Bronchial epithelial cell (primary cell): ENCODE measurements around the gene UXS1. TPM values are rescaled to one million over a fixed set of nuclear protein-coding genes. Genes with fewer than 3 reads are reported as not detected.
A peak's percentile ranks its signal among the peaks of the same experiment; 100 is the strongest.

ENCODE experiments used
- DNase-seq: peaks from one replicate; pipeline ENCODE4 v3.0.0-alpha.2; 2010; ENCODE audit warnings: low read depth
- FAIRE-seq: peaks from 2 replicates; lab custom pipeline; 2011; peaks lifted over from hg19 to GRCh38; lab: Jason Lieb, UNC
- H3K27me3 ChIP-seq: 2 replicates; pipeline ENCODE4 v1.5.1; 2011; ENCODE audit warnings: low read length; ENCODE audit not compliant: control insufficient read depth, insufficient read depth
- H3K36me3 ChIP-seq: 2 replicates; pipeline ENCODE4 v1.5.1; 2011; ENCODE audit warnings: low read length; ENCODE audit not compliant: control insufficient read depth, insufficient read depth
- H3K4me3 ChIP-seq: 2 replicates; pipeline ENCODE4 v1.5.1; 2011; ENCODE audit warnings: mild to moderate bottlenecking, low read depth, low read length, control low read depth
- CTCF ChIP-seq: IDR thresholded peaks from 2 replicates; pipeline ENCODE4 v1.5.1; 2011; ENCODE audit warnings: mild to moderate bottlenecking, moderate library complexity, low read length, control low read depth, inconsistent platforms; ENCODE audit not compliant: insufficient read depth, severe bottlenecking
- total RNA-seq: library from RNA; depleted of rRNA; stranded (reverse); fragments of >200 nt; gene quantifications from 2 replicates; pipeline ENCODE4 v1.2.1, GENCODE V29; 2014

The UXS1 gene
- total RNA-seq, 1 donor from 2014 or later, result 41.6 TPM

GRCh38 chr2:106120432-106120831, 73.7 kb downstream of the UXS1 start:
- no peak for DNase-seq
- TF ChIP-seq CTCF, result no peak
- Histone ChIP-seq H3K36me3 (peaks cover 16% of the 10 kb centered on the region), H3K4me3 (no peak overlapping the region), H3K27me3 (no peaks in the 10 kb centered on the region)
- FAIRE-seq, result no peak

- no peak for DNase-seq
- no peaks in the 10 kb centered on the region for H3K27me3 ChIP-seq
- H3K4me3 ChIP-seq, result no peak overlapping the region
- H3K36me3 ChIP-seq, result peaks cover 18% of the 10 kb centered on the region
- FAIRE-seq, result no peak
- no peak for TF ChIP-seq CTCF
Observed at GRCh38 chr2:106119074-106119473, 75.0 kb downstream of the UXS1 start.

- Histone ChIP-seq H3K27me3 (no peaks in the 10 kb centered on the region), H3K4me3 (no peak overlapping the region), H3K36me3 (peaks cover 17% of the 10 kb centered on the region)
- peak; percentile 23 for DNase-seq
- no peak for TF ChIP-seq CTCF
- FAIRE-seq, result peak; percentile 81
Observed at GRCh38 chr2:106117882-106118684, 76.0 kb downstream of the UXS1 start.

GRCh38 chr2:106117347-106117746, 76.8 kb downstream of the UXS1 start:
- no peak for TF ChIP-seq CTCF
- DNase-seq (no peak), FAIRE-seq (no peak)
- H3K27me3 ChIP-seq, result no peaks in the 10 kb centered on the region
- H3K4me3 ChIP-seq, result no peak overlapping the region
- peaks cover 19% of the 10 kb centered on the region for H3K36me3 ChIP-seq

- Histone ChIP-seq H3K36me3 (peaks cover 18% of the 10 kb centered on the region), H3K4me3 (no peak overlapping the region), H3K27me3 (no peaks in the 10 kb centered on the region)
- no peak for FAIRE-seq
- DNase-seq, result no peak
- no peak for TF ChIP-seq CTCF
Observed at GRCh38 chr2:106116248-106116647, 77.9 kb downstream of the UXS1 start.

- DNase-seq (no peak), FAIRE-seq (no peak)
- peaks cover 17% of the 10 kb centered on the region for H3K36me3 ChIP-seq
- no peak for TF ChIP-seq CTCF
- H3K4me3 ChIP-seq, result no peak overlapping the region
- H3K27me3 ChIP-seq, result no peaks in the 10 kb centered on the region
Observed at GRCh38 chr2:106115665-106116064, 78.4 kb downstream of the UXS1 start.
